Measurements from ENCODE around the gene LATS2. TPM values are rescaled to one million over a fixed set of nuclear protein-coding genes. Genes with fewer than 3 reads are reported as not detected.

The LATS2 gene
- total RNA-seq, 2 experiments from 2014 or later = 6.2 to 6.5 TPM

DNA sequence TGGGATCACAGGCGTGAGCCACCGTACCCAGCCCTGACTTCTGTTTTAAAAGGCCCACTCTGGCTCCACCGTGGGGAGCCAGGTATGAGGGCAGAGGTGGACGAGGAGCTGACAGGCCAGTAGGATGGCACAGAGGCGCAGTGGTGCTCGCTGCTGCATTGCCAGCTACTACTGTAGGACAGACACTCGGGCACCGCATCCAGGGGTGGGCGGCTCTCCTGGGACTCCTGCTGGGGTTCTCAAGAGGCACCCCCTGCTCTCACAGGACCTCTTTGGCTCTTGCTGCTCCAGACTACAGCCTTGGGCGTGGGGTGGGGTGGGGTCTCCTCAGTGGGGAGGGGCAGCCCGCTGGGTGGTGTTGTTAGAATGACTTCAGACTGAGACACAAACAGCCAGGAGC, 53.4 kb downstream of the LATS2 start:
- H3K36me3 Mint-ChIP-seq (ENCODE audit: low read depth) = no peaks in the 10 kb centered on the region

DNA sequence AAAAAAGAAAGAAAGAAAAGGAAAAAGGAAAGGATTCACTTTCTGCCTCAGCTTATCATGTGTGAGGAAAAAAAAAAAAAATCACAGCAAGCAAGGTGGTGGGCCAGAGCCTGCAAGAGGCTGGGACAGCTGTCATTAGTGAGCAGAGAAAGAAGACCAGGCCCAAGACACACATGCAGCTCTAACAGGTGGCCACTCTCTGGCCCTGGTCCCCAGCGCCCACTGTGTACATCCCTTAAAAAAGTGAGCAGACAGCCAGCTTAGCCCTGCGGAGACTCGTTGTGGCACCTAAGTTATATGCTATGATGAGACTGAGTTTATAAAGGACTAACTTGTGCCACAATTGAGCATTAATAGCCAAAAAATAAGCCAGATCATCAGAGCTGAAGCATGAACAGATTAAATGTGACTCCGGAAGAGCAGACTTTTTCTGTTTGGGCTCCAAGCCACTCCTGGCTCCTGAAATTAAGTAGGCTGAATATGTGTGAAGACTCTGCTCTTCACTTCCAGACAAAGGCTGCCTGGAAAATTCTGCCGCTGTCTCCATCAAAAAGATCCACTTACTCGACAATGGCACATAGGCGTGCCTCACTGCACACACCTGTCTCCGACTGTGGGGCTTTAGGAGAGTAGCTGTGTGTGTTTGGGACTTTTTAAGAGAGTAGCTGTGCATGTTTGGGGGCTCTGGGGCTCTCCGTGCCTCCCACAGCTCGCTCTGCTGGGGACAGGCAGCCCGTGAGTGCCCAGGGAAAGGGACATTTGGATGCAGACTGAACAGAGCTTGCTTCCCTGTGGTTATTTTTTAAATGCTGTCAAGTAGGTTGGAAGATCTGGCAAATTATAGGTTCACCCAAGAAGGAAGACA, 55.0 kb downstream of the LATS2 start:
- POLR2A ChIA-PET = no interaction called here
- Histone ChIP-seq H3K27me3 (ENCODE audit: control insufficient read depth in 1 of 2, insufficient read depth in 2 of 2, low read length in 2 of 2) (no peaks in the 10 kb centered on the region), H3K4me3 (ENCODE audit: low read length) (no peak overlapping the region), H3K27ac (ENCODE audit: low read depth in 1 of 2, low read length in 2 of 2) (no peak overlapping the region), H3K9me3 (ENCODE audit: control insufficient read depth in 1 of 2, insufficient read depth in 1 of 2, low read length in 2 of 2) (peaks cover 0 to 5% of the 10 kb centered on the region in 2 experiments), H3K36me3 (ENCODE audit: insufficient read depth, low read length) (no peaks in the 10 kb centered on the region), H3K4me1 (ENCODE audit: insufficient read depth, low read length) (no peaks in the 10 kb centered on the region)
- DNase-seq (no peak), ATAC-seq (ENCODE audit: poor library complexity) (no peak)
- Mint-ChIP-seq H3K36me3 (ENCODE audit: low read depth) (no peaks in the 10 kb centered on the region), H3K27me3 (no peaks in the 10 kb centered on the region), H3K27ac (no peak overlapping the region), H3K4me1 (ENCODE audit: low read depth) (peaks cover 4% of the 10 kb centered on the region), H3K9me3 (no peaks in the 10 kb centered on the region), H3K4me3 (no peak overlapping the region)
- intact Hi-C loops (cut with DNase I, micrococcal nuclease) = no loop called here
- TF ChIP-seq, protein P1, sequence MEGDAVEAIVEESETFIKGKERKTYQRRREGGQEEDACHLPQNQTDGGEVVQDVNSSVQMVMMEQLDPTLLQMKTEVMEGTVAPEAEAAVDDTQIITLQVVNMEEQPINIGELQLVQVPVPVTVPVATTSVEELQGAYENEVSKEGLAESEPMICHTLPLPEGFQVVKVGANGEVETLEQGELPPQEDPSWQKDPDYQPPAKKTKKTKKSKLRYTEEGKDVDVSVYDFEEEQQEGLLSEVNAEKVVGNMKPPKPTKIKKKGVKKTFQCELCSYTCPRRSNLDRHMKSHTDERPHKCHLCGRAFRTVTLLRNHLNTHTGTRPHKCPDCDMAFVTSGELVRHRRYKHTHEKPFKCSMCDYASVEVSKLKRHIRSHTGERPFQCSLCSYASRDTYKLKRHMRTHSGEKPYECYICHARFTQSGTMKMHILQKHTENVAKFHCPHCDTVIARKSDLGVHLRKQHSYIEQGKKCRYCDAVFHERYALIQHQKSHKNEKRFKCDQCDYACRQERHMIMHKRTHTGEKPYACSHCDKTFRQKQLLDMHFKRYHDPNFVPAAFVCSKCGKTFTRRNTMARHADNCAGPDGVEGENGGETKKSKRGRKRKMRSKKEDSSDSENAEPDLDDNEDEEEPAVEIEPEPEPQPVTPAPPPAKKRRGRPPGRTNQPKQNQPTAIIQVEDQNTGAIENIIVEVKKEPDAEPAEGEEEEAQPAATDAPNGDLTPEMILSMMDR (IDR thresholded peaks at IDR 0.05) = no peak
- CTCF ChIA-PET = no interaction called here

More for the DNA sequence above, 53.4 kb downstream of the LATS2 start:
- Histone ChIP-seq H3K4me1 (ENCODE audit: insufficient read depth, low read length) (no peaks in the 10 kb centered on the region), H3K9me3 (ENCODE audit: control insufficient read depth in 1 of 2, insufficient read depth in 1 of 2, low read length in 2 of 2) (no peaks in the 10 kb centered on the region), H3K27me3 (ENCODE audit: control insufficient read depth in 1 of 2, insufficient read depth in 2 of 2, low read length in 2 of 2) (no peaks in the 10 kb centered on the region), H3K4me3 (ENCODE audit: low read length) (no peak overlapping the region), H3K27ac (ENCODE audit: low read depth in 1 of 2, low read length in 2 of 2) (no peak overlapping the region), H3K36me3 (ENCODE audit: insufficient read depth, low read length) (no peaks in the 10 kb centered on the region)
- Mint-ChIP-seq H3K27me3 (no peaks in the 10 kb centered on the region), H3K27ac (no peak overlapping the region), H3K4me1 (ENCODE audit: low read depth) (peaks cover 4% of the 10 kb centered on the region), H3K9me3 (no peaks in the 10 kb centered on the region), H3K4me3 (no peak overlapping the region)
- POLR2A ChIA-PET = no interaction called here
- CTCF ChIA-PET = no interaction called here
- intact Hi-C loops (cut with DNase I, micrococcal nuclease) = no loop called here
- DNase-seq (no peak), ATAC-seq (ENCODE audit: poor library complexity) (no peak)
- TF ChIP-seq, protein P1 (IDR thresholded peaks at IDR 0.05) = no peak

DNA sequence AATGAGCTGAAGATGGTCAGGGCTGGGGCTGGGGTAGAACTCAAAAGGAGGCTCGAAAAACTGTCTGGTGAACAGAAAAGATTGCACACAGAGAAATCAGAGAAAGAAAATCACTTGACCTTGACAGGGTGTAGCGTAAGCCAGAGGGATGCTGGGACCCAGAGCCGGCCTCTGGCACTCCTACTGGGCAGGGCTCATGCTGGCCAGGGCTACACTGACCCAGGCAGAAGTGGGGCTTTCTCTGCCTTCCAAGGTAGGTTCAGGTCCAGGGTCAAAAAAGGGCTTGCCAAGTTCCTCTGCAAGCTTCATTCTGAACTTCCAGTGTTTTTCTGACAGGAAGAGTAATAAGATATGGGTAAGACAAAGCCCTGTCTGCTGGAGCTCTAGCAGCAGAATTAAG, 56.2 kb downstream of the LATS2 start:
- H3K27ac Mint-ChIP-seq = no peak overlapping the region
- TF ChIP-seq, protein P1 (IDR thresholded peaks at IDR 0.05) = no peak
- ChIA-PET POLR2A (no interaction called here), CTCF (no interaction called here)
- DNase-seq (no peak), ATAC-seq (ENCODE audit: poor library complexity) (no peak)
- peaks cover 0 to 5% of the 10 kb centered on the region in 2 experiments for H3K9me3 ChIP-seq (ENCODE audit: control insufficient read depth in 1 of 2, insufficient read depth in 1 of 2, low read length in 2 of 2)
- H3K27me3 Mint-ChIP-seq = no peaks in the 10 kb centered on the region
- H3K4me3 ChIP-seq (ENCODE audit: low read length) = no peak overlapping the region
- H3K4me1 Mint-ChIP-seq (ENCODE audit: low read depth) = no peaks in the 10 kb centered on the region
- no peaks in the 10 kb centered on the region for H3K36me3 ChIP-seq (ENCODE audit: insufficient read depth, low read length)
- no peak overlapping the region for H3K27ac ChIP-seq (ENCODE audit: low read depth in 1 of 2, low read length in 2 of 2)
- H3K4me3 Mint-ChIP-seq = no peak overlapping the region
- intact Hi-C loops (cut with DNase I, micrococcal nuclease) = no loop called here
- no peaks in the 10 kb centered on the region for H3K36me3 Mint-ChIP-seq (ENCODE audit: low read depth)
- no peaks in the 10 kb centered on the region for H3K27me3 ChIP-seq (ENCODE audit: control insufficient read depth in 1 of 2, insufficient read depth in 2 of 2, low read length in 2 of 2)
- H3K9me3 Mint-ChIP-seq = no peaks in the 10 kb centered on the region
- no peaks in the 10 kb centered on the region for H3K4me1 ChIP-seq (ENCODE audit: insufficient read depth, low read length)
